ENCODE data around the gene PPM1H.

Gene PPM1H

DNA sequence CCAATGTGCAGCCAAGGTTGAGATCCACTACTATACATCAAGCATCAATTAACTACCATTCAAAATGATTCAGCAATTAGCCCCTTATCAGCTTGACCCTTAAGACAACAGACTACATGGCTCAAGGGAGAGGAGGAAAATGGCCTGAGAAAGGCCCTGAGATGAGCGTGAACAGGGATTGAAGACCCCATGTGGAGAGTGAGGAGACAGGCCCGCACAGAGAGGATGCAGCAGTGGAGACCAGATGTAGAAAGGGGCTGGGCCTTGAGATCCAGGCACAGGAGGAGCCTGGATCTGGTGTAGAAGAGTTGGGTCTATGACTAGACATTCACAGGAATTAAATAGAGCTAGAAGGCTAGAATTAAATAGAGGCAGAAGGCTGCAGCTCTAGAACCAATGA is 239.3 kb downstream of the PPM1H start:
- peaks cover 20% of the 10 kb centered on the region for H3K4me1 Mint-ChIP-seq
- H3K27me3 Mint-ChIP-seq: peaks cover 7% of the 10 kb centered on the region
- H3K4me3 Mint-ChIP-seq: no peak overlapping the region
- no peaks in the 10 kb centered on the region for H3K9me3 Mint-ChIP-seq
- H3K36me3 Mint-ChIP-seq: no peaks in the 10 kb centered on the region
- no peak overlapping the region for H3K27ac Mint-ChIP-seq
- CTCF ChIA-PET: no interaction called here
- DNase-seq: no peak

DNA sequence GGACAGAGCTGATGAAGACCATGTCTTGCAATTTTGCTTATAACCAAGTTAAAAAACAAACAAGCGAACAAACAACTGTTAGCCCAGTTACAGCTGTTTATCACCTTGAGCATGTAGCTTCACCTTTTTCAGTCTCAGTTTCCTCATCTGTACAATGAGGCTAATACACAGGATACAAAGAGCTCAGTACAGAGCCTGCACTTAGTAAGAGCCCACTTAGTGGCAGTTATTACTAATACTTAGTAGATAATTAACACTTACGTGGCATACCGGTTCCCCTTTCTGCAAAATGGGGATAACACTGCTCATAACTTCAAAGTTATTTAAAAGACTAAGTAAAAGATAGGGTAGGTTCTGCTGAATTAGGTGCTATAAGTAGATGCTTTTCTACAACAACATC is 240.3 kb downstream of the PPM1H start:
- Mint-ChIP-seq H3K36me3 (no peaks in the 10 kb centered on the region), H3K9me3 (no peaks in the 10 kb centered on the region), H3K27me3 (peaks cover 7% of the 10 kb centered on the region), H3K27ac (no peak overlapping the region), H3K4me3 (no peak overlapping the region), H3K4me1 (peaks cover 20% of the 10 kb centered on the region)
- no peak for DNase-seq
- CTCF ChIA-PET: no interaction called here

DNA sequence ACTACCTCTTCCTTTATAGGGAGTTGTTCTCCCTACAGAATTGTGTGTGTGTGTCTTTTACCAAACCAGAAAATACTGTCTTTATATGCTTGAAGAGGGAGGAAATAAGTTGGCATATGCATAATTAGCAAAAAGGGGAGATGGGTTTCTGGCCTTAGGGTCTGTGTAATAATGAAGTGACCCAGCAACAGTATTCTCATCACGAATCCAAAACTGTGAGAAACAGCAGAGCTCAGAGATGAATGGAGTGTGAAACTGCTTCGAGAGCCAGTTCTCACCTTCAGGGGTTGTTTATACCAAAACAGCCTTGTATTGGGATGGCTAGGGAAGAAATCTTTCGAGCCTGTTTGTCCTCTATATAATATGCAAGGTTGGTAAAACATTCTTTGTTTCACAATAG is 240.8 kb downstream of the PPM1H start:
- Mint-ChIP-seq H3K27me3 (peaks cover 7% of the 10 kb centered on the region), H3K27ac (no peak overlapping the region), H3K4me1 (peaks cover 20% of the 10 kb centered on the region), H3K9me3 (no peaks in the 10 kb centered on the region), H3K4me3 (no peak overlapping the region), H3K36me3 (no peaks in the 10 kb centered on the region)
- no peak for DNase-seq
- CTCF ChIA-PET: no interaction called here

DNA sequence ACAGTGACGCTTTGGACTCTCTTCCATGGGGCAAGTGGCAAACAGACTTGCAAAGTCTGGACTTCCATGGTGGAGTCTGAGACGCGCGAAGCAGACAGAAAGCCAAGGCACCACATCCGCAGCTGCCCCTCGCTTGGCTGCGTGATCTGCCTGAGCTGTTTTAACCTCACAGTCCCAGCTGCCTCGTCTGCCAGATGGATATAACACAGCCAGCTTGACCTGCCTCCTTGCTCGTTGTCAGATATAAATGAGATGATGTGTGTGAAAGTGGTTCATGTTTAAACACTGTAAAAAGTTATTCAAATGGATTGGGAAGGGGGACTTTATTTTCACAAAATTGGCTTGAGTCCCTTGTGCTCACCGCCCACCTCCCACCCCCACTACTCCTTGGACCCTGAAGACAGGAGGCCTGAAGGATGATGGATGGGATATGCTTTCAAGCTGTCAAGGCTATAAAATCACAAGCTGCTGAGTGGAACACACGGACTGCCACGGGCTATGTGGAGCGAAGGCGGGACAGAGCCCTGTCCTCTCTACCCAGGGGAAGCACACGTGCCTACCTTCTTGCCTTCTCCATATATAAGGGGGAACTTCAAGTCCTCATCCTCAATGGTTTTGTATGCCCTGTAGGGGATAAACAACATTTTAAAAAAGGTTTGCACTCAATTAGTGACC is 241.4 kb downstream of the PPM1H start:
- no peaks in the 10 kb centered on the region for H3K36me3 Mint-ChIP-seq
- no peaks in the 10 kb centered on the region for H3K9me3 Mint-ChIP-seq
- peaks cover 20% of the 10 kb centered on the region for H3K4me1 Mint-ChIP-seq
- H3K27me3 Mint-ChIP-seq: peaks cover 7% of the 10 kb centered on the region
- CTCF ChIA-PET: no interaction called here
- DNase-seq: no peak
- H3K4me3 Mint-ChIP-seq: no peak overlapping the region
- no peak overlapping the region for H3K27ac Mint-ChIP-seq

DNA sequence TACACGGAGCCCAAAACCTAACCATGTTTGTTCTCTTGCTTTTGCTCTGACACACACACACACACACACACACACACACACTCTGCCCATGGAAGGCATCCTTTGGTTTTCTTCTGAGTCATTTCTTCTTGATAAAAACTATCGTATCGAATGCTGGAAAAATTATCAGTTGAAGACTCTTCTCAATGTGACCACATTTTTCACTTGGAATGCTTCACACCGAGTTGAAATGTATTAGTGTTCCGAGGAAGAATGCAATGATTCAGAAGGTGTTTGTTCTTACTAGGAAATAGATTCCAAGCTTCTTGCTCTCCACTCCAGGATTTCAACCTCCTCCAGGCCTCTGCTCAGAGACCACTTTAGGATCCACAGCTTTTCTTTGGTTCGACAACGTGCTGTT is 242.1 kb downstream of the PPM1H start:
- H3K4me3 Mint-ChIP-seq: no peak overlapping the region
- H3K4me1 Mint-ChIP-seq: peaks cover 17% of the 10 kb centered on the region
- H3K27ac Mint-ChIP-seq: no peak overlapping the region
- CTCF ChIA-PET: no interaction called here
- H3K9me3 Mint-ChIP-seq: no peaks in the 10 kb centered on the region
- peaks cover 7% of the 10 kb centered on the region for H3K27me3 Mint-ChIP-seq
- no peaks in the 10 kb centered on the region for H3K36me3 Mint-ChIP-seq
- DNase-seq: no peak

DNA sequence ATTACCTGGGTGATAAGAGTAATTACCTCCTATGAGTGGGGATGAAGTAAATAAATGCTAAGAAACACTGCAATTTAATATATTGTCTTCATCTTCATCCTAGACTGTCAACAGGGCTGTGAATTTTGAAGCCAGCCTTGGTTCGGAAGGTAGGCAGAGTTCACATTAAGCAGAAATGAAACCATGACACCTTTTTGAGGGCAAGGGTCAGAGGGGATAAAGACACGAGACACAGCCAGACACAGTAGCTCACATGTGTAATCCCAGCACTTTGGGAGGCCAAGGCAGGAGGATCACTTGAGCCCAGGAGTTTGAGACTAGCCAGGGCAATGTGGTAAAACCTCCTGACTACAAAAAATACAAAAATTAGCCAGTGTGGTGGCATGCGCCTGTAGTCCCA is 243.6 kb downstream of the PPM1H start:
- H3K4me1 Mint-ChIP-seq: peaks cover 11% of the 10 kb centered on the region
- H3K4me3 Mint-ChIP-seq: no peak overlapping the region
- DNase-seq: no peak
- CTCF ChIA-PET: no interaction called here
- H3K27ac Mint-ChIP-seq: no peak overlapping the region
- no peaks in the 10 kb centered on the region for H3K9me3 Mint-ChIP-seq
- no peaks in the 10 kb centered on the region for H3K36me3 Mint-ChIP-seq
- peaks cover 7% of the 10 kb centered on the region for H3K27me3 Mint-ChIP-seq

DNA sequence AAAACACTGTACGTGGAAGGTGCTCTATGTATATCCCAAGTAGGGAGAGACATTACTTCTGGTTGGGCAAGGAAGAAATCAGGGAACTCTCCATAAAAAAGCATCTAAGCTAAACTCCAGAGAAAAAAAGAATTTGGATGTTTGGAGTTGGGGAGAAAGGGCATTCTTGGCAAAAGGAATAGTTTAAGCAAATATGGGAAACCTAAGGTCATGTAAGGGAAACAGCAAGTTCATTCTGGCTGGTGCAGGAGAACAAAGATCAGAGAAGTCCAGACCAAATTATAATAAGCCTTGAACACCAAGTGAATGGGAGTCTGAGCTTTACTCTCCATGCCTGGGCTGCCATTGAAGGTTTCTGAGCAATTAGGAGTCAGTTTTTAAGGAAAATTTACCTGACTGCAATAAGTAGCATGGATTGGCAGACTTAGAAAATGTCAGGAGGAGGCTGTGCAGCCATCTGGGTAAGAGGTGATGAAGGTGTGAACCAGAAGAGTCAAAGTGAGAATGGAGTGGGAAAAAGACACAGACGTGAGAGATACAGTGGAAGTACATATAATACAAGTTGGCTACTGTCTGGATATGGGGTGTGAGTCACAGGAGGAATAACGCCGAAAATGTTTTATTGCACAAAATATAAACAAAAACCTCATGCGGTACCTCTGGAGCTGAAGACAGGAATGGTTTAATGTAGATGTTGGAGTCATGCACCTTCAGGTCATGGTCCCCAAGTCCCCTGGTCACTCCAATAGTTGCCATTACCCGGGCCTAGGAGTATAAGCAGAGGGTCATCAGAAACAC is 245.7 kb downstream of the PPM1H start:
- no peak for DNase-seq
- CTCF ChIA-PET: interaction anchor here (0.8 to 1.1 kb wide), 2 partner anchors 105 to 248 kb away, joined by 3 to 4 read pairs; no protein-coding TSS in a partner anchor
- H3K4me3 Mint-ChIP-seq: no peak overlapping the region
- H3K4me1 Mint-ChIP-seq: no peaks in the 10 kb centered on the region
- no peaks in the 10 kb centered on the region for H3K36me3 Mint-ChIP-seq
- H3K9me3 Mint-ChIP-seq: no peaks in the 10 kb centered on the region
- H3K27me3 Mint-ChIP-seq: peaks cover 7% of the 10 kb centered on the region
- H3K27ac Mint-ChIP-seq: no peak overlapping the region

DNA sequence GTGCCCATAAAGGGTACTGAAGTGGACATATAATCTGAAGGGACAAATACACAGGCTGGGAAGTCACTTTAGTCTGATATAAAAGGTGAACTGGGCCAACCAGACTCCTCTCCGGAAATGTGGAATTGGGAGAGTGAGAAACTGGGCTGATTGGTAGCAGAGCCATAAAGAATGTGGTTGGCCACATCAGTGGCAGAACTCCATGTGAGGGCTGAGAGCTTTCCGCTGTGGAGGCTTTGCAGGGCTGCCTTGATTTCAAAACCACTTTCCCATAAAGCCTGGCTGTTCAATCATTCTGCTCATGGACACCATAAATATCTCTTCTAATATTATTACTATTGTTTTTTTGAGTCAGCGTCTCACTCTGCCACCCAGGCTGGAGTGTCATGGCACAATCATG is 248.0 kb downstream of the PPM1H start:
- H3K27ac Mint-ChIP-seq: no peak overlapping the region
- CTCF ChIA-PET: no interaction called here
- no peak for DNase-seq
- H3K4me3 Mint-ChIP-seq: no peak overlapping the region
- no peaks in the 10 kb centered on the region for H3K36me3 Mint-ChIP-seq
- no peaks in the 10 kb centered on the region for H3K9me3 Mint-ChIP-seq
- H3K4me1 Mint-ChIP-seq: no peaks in the 10 kb centered on the region
- H3K27me3 Mint-ChIP-seq: peaks cover 13% of the 10 kb centered on the region

DNA sequence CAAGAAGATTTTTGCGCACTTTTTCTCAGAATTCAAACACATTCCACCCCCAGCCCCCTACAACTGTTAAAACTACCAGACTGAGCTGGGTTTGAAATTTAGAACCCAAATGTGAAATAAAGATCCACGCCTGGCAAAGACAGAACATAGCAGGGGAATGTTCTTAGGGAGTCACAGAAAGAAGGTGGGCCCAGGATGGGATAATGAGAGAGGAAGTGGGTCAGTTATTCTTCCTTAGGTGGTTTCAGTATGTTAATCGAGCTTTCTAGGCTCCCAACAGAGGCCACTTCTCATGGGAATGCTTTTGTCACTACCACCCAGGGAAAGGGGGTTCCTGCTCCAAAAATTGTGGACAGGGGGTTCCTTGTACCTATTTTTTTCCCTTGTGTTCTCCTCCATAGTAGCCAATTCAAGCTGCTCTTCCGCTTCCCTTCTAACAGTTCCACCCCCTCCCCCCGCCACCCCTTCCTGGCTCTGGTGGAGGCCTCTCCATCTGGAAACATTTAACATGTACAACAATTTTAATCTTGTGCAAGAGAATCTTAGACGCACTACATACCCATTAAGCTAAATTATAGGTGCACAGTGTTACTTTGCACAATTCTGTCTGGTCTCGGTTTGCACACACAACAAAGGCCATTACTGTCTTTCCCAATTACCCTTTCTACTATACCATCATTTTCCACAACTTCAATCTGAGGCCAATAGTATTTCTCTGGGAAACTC is 250.2 kb downstream of the PPM1H start:
- Mint-ChIP-seq H3K36me3 (no peaks in the 10 kb centered on the region), H3K9me3 (no peaks in the 10 kb centered on the region), H3K4me3 (no peak overlapping the region), H3K4me1 (no peaks in the 10 kb centered on the region), H3K27me3 (peaks cover 21% of the 10 kb centered on the region), H3K27ac (no peak overlapping the region)
- CTCF ChIA-PET: no interaction called here
- no peak for DNase-seq

DNA sequence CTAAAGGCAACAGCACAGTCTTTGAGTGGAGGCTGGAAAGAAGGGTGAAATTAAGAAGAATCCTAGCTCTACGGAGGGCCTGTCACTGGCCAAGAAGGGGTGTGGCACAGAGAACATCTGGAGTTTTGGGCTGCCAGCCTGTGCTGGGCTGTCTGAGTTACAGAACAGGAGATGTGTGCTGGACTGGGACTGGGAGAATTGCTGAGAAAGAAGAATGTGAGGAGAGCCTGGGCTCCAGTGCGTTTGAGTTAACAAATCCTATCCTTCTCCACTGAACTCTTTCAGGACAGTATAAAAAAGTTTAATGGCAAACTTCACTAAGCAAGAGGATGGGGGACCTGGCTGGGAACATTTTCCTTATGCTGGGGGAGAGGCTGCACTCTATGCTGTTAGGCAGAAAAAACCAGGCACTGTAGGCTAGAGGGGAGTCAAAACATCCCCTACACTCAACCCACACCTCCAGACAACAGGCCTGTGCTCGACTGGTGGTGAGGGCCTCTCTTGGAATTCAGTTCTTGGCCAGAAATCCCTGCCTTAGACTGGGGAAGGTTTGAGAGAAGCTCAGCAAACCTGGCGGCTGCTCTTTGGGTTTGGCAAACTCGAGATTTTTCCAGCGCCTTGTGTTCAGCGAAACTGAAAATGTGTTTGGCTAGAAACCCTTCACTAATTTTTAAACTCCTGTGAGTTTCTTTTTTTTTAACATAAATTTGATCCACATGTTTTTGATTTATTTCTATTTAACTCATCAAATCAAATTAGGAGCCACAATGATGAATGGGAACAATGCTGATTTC is 251.0 kb downstream of the PPM1H start:
- Mint-ChIP-seq H3K4me3 (no peak overlapping the region), H3K4me1 (no peaks in the 10 kb centered on the region), H3K27ac (no peak overlapping the region), H3K36me3 (no peaks in the 10 kb centered on the region), H3K9me3 (no peaks in the 10 kb centered on the region), H3K27me3 (peaks cover 21% of the 10 kb centered on the region)
- CTCF ChIA-PET: no interaction called here
- no peak for DNase-seq

DNA sequence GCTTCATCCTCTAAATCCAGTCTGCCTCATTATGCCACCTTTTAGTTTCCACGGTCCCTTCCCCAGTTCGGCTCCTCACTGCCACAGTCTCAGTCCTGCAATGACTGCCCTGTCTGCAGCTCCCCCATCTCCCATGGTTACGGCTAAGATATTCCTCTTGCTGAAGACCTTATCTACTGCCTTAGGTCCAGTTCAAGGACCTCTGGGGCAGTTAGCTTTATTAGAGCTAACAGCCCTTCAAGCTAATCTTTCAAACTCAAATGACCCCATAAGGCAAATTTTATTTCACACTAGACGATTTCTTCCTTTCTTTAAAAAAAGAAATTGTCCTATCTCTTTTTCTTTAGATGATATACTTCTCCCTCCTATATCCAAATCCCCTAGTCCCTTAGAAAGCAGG is 253.6 kb downstream of the PPM1H start:
- Mint-ChIP-seq H3K4me1 (no peaks in the 10 kb centered on the region), H3K9me3 (peaks cover 5% of the 10 kb centered on the region), H3K27me3 (peaks cover 21% of the 10 kb centered on the region), H3K36me3 (no peaks in the 10 kb centered on the region), H3K4me3 (no peak overlapping the region), H3K27ac (no peak overlapping the region)
- CTCF ChIA-PET: interaction anchor here (0.5 kb wide), 1 partner anchor 63 kb away, joined by 3 read pairs; no protein-coding TSS in a partner anchor
- DNase-seq: no peak

DNA sequence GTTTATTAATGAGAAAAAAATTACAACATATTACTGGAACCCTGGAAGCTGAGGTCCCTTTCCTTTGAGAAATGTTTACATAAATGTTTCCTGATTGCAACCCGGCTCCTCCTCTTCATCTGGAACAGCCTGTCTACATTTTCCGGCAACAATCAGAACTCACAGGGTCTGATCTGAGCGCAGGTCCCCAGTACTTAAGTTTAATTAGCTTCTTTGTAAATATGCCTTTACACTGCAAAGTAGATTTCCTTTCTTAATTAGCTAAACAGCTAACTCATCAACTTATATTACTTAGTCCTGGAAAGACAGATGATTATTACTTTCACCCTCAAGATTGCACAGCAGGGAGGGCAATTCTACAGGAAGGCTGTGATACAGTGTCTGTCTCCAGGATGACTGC is 255.3 kb downstream of the PPM1H start:
- no peaks in the 10 kb centered on the region for H3K4me1 Mint-ChIP-seq
- peaks cover 21% of the 10 kb centered on the region for H3K27me3 Mint-ChIP-seq
- CTCF ChIA-PET: no interaction called here
- H3K9me3 Mint-ChIP-seq: peaks cover 8% of the 10 kb centered on the region
- H3K27ac Mint-ChIP-seq: no peak overlapping the region
- DNase-seq: no peak
- no peak overlapping the region for H3K4me3 Mint-ChIP-seq
- H3K36me3 Mint-ChIP-seq: no peaks in the 10 kb centered on the region

DNA sequence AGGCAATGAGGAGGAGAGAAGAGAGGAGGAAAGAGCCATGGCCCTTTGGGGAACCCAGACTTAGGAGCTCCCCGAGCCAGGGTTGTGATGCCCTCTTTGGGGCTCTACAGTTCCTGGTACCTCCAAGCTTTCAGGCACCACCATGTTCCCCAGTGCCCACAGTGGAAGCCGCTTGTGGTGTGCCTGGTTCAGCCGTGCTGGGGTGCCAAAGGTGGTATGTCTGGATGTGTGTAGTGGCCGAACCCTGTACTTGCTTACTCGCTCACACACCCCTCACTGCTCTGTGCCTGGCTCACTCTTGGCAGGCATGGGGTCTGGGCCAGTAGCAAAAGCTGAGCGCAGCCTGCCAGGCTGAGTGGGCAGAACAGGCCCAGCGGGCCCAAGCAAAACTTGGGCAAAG is 257.6 kb downstream of the PPM1H start:
- Mint-ChIP-seq H3K9me3 (peaks cover 8% of the 10 kb centered on the region), H3K4me1 (no peaks in the 10 kb centered on the region), H3K27ac (no peak overlapping the region), H3K4me3 (no peak overlapping the region), H3K36me3 (no peaks in the 10 kb centered on the region), H3K27me3 (peaks cover 14% of the 10 kb centered on the region)
- CTCF ChIA-PET: no interaction called here
- DNase-seq: no peak

Measured in activated naive CD4-positive, alpha-beta T cell treated with anti-CD3 and anti-CD28 coated beads, Interleukin-2, amount 10 ng/mL, durations not matched to agents 7 days and 5 days (primary cell).